PC-3 (cell line): ENCODE measurements around the gene BOLA1.

Experiments used
- EZH2 ChIP-seq: fragments of 300-600 bp; sonication (generic); IDR thresholded peaks from one replicate; pipeline ENCODE4 v1.6.1; 2017; ENCODE audit warnings: antibody characterized with exemption, mild to moderate bottlenecking, low read length; ENCODE audit not compliant: unreplicated experiment
- EZH2phosphoT487 ChIP-seq: fragments of 300-600 bp; sonication (generic); IDR thresholded peaks from 2 replicates; pipeline ENCODE4 v1.6.1; 2018; ENCODE audit warnings: mild to moderate bottlenecking, antibody characterized with exemption, low read length, borderline replicate concordance
- TF ChIP-seq, protein P1 (sequence below): fragments of 300-600 bp; sonication (generic); conservative IDR thresholded peaks from 2 replicates; pipeline ENCODE4 v1.5.1; 2017; ENCODE audit warnings: antibody characterized with exemption, low read depth, mild to moderate bottlenecking, low read length

GRCh38 chr1:149903836-149904491 is 4.6 kb downstream of the BOLA1 start:
- TF ChIP-seq, protein P1, sequence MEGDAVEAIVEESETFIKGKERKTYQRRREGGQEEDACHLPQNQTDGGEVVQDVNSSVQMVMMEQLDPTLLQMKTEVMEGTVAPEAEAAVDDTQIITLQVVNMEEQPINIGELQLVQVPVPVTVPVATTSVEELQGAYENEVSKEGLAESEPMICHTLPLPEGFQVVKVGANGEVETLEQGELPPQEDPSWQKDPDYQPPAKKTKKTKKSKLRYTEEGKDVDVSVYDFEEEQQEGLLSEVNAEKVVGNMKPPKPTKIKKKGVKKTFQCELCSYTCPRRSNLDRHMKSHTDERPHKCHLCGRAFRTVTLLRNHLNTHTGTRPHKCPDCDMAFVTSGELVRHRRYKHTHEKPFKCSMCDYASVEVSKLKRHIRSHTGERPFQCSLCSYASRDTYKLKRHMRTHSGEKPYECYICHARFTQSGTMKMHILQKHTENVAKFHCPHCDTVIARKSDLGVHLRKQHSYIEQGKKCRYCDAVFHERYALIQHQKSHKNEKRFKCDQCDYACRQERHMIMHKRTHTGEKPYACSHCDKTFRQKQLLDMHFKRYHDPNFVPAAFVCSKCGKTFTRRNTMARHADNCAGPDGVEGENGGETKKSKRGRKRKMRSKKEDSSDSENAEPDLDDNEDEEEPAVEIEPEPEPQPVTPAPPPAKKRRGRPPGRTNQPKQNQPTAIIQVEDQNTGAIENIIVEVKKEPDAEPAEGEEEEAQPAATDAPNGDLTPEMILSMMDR: no peak
- TF ChIP-seq EZH2: no peak
- no peak for TF ChIP-seq EZH2phosphoT487
